CD1c-positive myeloid dendritic cell (primary cell): ENCODE results near the gene ABTB2.

Source experiments
- DNase-seq: peaks from one replicate; pipeline ENCODE4 v3.0.0-alpha.2; 2016; ENCODE audit errors: extremely low spot score

The ABTB2 gene

DNA sequence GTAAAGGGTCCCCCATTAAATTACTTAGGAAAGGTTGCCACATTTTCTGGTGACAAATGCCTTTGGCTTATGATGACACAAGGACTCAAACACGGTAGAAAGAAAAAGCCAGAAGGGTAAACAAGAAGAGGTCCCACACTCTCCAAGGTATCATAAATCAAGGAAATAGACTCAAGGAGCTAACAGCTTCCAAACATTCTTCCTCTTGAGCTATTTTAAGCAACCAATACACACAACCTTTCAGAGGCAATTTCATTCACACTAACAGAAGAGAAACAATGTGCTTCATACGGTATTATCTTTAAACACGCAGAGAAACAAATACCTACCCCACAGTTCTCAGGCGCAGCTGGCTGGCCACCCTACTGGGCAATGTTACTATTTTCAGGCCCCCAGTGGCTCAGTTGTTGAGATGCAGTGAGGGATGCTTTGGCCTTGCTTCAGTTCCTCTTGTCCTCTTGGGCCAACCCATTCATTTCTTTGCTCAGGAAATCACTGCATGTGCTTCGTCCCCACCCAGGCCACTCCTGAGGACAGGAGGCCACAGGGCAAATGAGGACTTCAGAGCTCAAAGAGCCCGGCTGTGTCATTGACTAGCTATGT lies 15.8 kb downstream of the ABTB2 start:
- DNase-seq: no peak

- no peak for DNase-seq
Observed at GRCh38 chr11:34341096-34341495, 16.7 kb downstream of the ABTB2 start.

- DNase-seq: no peak
Observed at GRCh38 chr11:34340653-34341052, 17.2 kb downstream of the ABTB2 start.

DNA sequence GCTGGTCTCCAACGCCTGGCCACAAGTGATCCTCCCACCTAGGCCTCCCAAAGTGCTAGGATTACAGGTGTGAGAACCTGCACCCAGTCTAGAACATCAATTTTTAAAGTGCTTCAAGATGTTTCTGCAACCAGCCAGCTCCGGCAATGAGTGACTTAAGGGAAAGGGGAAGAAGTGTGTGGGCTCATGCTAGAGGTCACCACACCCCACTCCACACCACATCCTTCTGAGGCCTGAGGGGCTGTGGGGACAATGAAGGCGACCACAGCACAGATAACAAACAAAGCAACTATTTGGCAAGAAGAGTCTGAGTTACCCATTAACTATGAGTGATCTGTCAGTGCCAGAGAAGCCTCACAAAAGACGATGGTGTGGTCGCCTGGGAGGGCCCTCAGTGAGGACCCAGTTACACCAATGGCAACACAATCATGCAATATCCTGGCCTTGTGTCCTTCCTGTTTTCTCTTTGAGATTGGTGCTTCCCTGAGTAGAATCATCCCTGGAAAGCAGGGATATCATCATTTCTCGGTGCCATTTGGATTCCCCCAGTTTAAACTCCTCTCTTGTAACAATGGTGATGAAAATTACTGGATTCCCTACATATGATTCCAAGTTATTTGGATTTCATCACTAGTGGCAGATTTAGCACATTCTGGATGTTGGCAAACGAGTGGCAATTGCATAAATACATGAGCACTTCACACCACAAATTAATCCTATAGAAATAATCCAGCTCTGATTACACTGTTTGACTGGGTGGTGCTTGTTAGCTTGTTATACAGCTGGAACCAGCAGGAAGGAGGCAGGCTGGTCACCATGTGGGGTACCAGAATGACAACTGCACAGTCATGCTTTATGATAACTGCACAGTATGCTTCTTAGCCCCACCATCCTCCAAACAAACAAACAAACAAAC lies 18.4 kb downstream of the ABTB2 start:
- peak; percentile 49 for DNase-seq

DNA sequence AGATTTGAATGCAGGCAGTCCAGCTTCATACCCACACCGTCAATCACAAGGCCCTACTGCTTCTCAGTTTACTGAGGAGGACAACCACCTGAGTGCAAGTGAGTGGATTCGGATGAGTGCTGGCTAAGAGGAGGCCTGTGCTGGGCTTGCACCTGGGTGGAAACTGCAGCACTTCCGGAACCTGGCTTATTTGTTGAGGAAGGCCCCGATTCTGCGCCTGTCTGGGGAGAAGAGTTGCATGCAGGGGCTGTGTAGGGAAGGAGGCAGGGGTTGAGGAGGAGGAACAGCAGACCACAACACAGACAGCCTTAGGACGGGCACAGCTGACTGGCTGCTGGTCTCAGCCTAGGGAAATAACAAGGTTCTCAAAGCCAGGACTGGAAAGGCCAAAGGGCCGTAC lies 20.8 kb downstream of the ABTB2 start:
- no peak for DNase-seq

DNA sequence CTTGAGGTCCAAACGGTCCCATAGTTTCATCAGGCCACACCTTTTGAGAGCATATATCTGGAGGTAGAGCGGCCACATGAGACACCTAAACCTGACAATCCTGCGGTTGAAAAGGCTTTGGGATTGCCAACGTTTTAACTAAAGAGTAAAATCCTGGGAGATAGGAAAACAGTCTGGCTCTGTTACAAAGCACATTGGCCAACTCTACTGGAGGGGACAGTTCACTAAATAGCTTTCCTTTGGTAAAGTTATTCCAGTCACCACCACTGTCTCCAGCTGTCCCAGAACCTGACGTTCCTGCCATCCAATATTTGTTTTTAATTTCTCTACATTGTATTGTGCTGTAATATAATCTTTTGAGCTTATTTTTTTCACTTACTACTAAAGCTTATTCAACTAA lies 22.0 kb downstream of the ABTB2 start:
- DNase-seq: no peak

DNA sequence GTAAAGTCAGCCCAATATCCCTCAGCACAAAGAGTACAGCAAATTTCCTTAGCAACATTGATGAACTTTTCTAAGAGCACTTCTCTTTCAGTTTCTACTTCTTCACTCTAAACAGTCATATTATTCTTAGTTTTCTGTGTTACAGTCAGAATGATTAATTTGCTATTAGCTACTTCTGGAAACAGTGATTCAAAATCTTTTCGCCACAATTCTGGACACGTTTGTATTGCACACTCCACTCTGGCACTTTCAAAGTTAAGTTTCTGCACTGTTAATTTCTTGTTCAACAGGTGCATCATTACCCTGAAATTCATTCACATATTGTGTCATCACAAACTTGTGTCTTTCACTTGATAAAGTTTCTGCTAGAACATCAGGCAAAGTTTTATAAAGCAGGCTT lies 22.5 kb downstream of the ABTB2 start:
- DNase-seq: no peak

DNA sequence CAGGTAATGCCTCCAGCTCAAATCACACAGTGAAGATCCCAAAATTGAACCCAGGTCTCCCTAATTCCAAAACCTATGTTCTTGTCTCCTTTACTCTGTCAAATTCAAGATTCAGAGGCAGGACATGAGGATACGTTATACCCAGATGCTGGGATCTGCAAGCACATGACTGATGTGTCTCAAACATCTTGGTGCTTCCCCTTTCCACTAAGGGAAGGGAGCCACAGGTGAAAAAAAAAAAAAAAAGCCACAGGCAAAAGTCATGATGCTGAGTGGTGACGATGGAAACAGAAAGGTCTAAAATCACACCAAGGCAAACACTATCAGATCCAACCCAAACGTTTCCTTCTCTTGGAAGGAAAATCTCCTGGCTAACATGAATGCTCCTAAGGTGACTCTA lies 24.0 kb downstream of the ABTB2 start:
- peak; percentile 8 for DNase-seq

DNA sequence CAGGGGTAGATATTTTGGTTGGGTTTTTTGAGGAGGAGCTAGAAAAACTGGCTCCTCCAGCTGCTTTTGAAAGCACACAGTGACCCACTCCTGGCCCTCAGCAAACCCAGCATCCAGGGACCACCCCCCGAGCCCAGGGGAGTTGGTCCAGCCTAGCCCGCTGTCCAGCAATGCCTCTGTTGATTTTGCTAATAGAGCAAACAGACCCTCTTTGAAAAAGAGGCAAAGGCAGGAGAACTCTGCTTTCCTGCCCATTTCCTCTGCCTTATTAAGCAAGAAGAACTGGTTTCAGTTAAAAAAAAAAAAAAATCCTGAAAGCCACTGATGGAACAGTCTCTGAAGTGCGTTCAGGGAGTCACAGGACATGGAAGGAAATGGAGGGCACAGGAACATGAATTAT lies 25.3 kb downstream of the ABTB2 start:
- no peak for DNase-seq

DNA sequence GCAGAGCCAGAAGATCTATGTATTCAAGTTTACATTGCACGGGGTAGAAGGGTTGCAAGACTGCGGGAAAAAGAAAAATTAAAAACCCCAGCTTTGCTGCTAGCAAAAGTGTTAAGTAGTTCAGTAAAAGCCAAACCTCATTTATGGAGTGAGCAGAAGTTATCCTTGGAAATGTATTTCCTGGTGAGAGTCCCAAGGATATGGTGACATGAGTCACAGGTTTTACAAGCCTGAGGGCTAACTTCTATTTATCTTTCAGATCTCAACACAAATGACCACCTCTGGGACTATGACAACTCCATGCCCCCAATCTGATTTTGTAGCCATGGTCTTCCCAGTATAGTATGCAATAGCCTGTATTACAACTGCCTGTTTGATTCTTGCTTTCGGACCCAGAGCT lies 26.1 kb downstream of the ABTB2 start:
- DNase-seq: no peak

DNA sequence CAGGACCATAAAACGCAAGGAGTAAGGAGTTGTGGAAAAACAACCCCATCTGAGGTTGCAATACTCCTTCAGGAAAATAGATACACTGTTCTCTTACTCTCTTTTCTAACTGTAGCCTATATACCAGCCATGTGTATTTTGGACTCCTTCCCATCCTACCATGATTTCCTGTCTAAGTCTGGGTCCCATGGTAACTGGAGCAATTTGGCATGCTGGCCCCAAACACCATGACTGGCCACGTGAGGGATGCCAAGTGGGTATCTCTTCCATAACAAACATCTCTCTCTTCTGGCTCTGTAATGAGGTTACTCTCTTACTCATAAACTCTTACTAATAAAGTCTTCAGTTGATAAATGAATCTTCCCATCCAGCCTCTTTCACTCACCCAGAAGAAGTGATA lies 26.5 kb downstream of the ABTB2 start:
- DNase-seq: no peak

DNA sequence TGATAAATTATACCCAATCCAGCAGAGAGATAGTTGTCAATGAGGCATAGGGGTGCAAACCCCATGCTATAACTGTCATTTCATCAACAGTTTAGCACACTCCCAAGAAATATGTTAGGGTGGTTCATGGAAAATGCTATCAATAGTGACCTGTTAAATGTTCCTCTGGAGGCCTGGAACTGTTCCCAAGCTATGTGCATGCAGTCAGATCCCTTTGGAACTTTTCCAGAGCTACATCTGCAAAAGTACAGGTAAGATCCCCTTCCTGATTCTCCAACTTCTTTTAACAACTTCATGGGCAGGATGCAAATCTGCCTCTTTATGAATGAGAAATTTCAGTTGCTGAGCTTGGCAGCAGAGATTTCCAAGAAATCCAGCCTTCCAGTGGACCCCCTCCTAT lies 27.2 kb downstream of the ABTB2 start:
- no peak for DNase-seq

- no peak for DNase-seq
Observed at GRCh38 chr11:34329876-34330275, 27.9 kb downstream of the ABTB2 start.

GRCh38 chr11:34328632-34328910 lies 29.2 kb downstream of the ABTB2 start:
- DNase-seq: no peak

GRCh38 chr11:34327804-34328631 lies 29.8 kb downstream of the ABTB2 start:
- no peak for DNase-seq

DNA sequence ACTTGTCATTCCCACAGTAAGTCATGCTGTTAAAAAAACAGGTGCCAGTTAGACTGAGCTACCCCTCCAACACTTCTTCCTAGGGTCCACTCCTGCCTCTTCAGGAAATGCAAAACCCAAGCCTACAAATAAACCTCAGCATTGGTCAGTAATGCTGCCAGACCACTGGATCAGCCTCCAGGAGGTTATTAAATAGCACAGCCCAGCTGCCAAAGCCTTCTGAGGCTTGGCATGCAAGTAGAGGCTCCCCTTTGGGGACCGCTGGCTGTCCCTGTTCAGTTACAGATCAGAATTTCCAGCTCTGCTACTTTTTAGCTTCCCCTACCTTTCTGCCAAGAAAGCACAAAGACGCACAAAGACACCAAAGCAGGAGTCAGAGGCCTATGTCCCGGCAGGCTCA lies 33.3 kb downstream of the ABTB2 start:
- no peak for DNase-seq

- DNase-seq: no peak
Observed at GRCh38 chr11:34323601-34324000, 34.2 kb downstream of the ABTB2 start.

GRCh38 chr11:34318111-34319037 lies 39.4 kb downstream of the ABTB2 start:
- no peak for DNase-seq

DNA sequence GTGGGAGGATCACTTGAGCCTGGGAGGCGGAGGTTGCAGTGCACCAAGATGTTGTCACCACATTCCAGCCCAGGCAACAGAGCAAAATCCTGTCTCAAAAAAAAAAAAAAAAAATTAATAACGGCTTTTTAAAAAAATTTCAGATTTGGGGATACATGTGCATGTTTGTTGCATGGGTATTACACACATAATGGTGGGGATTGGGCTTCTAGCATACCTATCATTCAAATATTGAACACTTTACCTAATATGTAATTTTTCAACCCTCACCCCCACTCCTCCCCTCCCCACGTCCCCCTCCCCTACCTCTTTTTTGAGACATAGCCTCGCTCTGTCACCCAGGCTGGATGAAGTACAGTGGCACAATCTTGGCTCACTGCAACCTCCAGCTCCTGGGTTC lies 40.1 kb downstream of the ABTB2 start:
- DNase-seq: no peak

GRCh38 chr11:34317036-34317360 lies 40.8 kb downstream of the ABTB2 start:
- DNase-seq: no peak

DNA sequence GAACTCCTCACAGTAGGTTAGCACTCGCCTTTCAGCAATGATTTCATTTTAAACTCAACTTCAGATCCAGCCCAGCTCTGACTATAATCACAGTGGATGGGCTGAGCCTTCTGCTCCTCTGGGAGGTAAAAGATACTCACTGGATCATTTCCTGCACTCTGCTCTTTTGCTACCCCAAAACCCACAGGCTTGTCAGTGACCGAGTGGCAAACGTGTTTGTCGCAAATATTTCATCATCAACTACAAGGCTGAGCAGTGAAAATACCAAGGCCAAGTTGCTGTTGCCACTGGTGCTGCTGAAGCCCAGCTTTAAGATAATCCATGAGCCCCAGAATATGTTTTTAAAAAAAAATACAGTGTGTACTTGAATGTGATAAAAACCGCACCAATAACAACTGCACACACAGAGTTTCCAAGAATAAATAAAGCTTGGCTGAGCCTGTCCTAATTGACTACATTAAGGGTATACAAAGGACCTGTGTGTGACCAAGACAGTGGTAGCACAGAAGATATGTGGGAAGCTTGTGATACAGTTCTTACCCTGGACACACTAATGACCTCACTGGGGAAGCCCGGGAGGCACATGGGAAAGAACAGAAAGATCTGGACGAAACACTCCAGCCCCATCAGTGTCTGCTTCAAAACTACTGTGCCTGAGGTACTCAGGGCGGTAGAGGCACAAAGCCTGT lies 41.3 kb downstream of the ABTB2 start:
- no peak for DNase-seq
